Measurements from ENCODE around the gene PXN.
"Not testable (repeated sequence)": the region's sequence is repeated elsewhere in the genome, so short reads cannot be mapped to it uniquely, and the experiment has no call there.

Gene PXN

DNA sequence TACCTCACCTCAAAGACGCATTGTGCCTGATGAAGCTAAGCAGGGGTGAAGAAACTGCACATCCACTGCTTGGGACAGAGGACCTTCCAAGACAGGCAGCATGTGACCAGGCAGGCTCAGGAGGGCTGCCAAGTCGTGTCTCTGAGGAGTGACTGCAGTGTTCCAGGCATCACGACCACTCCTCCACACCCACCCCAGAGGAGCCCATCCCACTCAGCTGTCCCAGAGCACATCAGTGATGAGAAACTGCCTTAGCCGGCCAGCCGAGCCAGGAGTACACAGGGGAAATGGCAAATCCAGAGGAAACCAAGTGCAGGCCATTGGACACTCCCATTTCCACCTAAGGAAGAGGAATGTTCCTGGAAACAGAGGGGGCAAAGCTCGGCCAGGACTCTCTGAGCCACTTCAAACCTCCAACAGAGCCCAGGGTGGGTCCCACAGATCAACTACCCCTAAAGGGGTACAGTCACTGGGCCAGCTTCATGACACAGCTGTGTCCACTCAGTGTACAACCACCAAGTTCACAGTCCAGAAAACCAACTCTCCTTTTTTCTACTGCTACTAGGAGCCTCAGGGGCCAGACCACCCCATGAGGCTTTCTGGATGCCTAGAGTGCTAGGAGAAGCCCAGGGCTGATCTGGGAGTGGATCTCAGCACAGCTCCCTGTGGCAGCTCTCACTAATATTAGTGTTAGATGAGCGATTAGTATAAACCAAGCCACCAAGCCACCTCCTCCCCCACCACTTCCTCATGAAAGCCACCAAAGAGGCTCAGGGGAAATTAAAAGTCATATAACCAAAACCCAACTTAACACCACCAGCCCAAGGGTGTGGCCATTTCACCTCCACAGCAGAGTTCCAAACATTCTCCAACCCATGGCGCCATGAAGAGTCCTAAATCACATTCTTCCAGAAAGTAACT is 15.4 kb downstream of the PXN start:
- TF ChIP-seq, protein P1, sequence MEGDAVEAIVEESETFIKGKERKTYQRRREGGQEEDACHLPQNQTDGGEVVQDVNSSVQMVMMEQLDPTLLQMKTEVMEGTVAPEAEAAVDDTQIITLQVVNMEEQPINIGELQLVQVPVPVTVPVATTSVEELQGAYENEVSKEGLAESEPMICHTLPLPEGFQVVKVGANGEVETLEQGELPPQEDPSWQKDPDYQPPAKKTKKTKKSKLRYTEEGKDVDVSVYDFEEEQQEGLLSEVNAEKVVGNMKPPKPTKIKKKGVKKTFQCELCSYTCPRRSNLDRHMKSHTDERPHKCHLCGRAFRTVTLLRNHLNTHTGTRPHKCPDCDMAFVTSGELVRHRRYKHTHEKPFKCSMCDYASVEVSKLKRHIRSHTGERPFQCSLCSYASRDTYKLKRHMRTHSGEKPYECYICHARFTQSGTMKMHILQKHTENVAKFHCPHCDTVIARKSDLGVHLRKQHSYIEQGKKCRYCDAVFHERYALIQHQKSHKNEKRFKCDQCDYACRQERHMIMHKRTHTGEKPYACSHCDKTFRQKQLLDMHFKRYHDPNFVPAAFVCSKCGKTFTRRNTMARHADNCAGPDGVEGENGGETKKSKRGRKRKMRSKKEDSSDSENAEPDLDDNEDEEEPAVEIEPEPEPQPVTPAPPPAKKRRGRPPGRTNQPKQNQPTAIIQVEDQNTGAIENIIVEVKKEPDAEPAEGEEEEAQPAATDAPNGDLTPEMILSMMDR (conservative IDR thresholded peaks at IDR 0.05; ENCODE audit: low read depth): no peak
- CTCF ChIA-PET: interaction anchor here (0.6 to 0.9 kb wide), 2 partner anchors 21 to 1049 kb away, joined by 3 to 4 read pairs; no protein-coding TSS in a partner anchor
- POLR2A ChIA-PET (ENCODE audit: low non-redundant PET): no interaction called here
- no peak for DNase-seq (ENCODE audit: low spot score)
- peak overlapping the region; percentile 91 for H3K27ac ChIP-seq

DNA sequence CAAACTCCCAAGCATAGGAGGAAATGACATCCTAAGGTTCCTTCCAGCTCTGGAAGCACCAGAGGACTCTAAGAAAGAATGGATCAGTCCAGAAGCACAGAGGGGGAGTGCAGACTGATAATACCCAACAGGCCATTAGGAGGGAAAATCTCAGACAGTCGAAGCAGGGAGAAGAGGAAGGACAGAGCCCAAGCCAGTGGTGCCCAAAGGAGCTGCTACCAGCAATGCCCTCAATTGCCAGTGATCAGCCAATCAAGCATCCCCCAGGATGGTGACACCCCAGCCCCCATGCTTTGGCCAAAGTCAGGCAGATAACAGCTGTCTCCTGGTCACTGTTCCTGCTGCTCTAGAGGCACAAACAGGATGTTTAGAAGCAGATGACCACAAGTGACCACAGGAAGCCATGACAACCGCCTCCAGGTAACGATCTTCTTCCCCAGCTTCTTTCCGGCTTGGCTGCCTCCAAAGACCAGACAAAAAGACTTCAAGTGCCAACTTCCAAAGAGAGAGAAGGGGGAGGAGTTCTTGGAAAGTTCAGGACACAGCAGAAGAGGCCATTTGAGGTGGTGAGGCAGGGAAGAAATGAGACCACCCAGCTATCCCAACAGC is 16.2 kb downstream of the PXN start:
- ChIA-PET POLR2A (ENCODE audit: low non-redundant PET) (no interaction called here), CTCF (interaction anchor here (2.9 kb wide), 1 partner anchor 21 kb away, joined by 12 read pairs; no protein-coding TSS in a partner anchor)
- TF ChIP-seq, protein P1 (conservative IDR thresholded peaks at IDR 0.05; ENCODE audit: low read depth): no peak
- H3K27ac ChIP-seq: peak overlapping the region; percentile 91
- no peak for DNase-seq (ENCODE audit: low spot score)

DNA sequence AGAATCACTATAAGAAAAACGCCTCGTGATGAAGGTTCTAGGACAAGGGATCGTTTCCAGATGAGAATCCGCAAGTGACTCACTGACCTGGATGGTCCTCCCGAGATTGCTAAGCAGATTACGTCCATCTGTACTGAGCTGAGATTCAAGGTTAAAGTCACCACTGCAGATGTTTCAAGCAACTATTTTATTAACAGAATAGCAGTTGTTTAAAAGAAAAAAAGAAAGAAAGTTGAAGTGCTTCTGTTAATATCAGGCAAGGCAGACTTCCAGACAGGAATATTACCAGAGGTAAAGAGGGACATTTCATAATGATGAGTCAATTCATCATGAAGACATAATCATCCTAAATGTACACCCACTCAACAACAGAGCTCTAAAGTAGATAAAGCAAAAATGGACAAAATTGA is 17.9 kb downstream of the PXN start:
- no peak for DNase-seq (ENCODE audit: low spot score)
- H3K27ac ChIP-seq: peak overlapping the region; percentile 91
- ChIA-PET POLR2A (ENCODE audit: low non-redundant PET) (no interaction called here), CTCF (interaction anchor here (0.6 to 2.9 kb wide), 6 partner anchors 10 to 54 kb away, joined by 3 to 12 read pairs (median 4); partner anchors contain the start of gene PXN)
- TF ChIP-seq, protein P1 (conservative IDR thresholded peaks at IDR 0.05; ENCODE audit: low read depth): no peak

DNA sequence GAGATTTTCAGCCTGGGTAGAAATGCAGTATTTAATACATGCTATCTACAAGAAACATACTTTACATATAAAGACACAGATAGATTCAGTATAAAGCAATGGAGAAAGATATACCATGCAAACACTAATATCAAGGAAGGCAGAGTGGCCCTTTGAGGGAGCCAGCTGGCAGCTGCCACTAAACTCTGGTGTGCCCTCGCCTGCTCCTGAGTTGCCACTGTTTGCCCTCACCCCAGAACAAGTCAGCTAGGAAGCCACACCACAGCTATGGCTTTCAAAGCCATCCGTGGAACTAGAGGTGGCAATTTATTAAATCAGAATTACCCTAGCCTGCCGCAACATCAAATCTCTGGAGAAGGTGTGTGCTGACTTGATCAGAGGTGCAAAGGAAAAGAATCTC is 18.3 kb downstream of the PXN start:
- H3K27ac ChIP-seq: peak overlapping the region; percentile 91
- ChIA-PET POLR2A (ENCODE audit: low non-redundant PET) (no interaction called here), CTCF (interaction anchor here (0.6 to 2.9 kb wide), 4 partner anchors 9 to 19 kb away, joined by 3 to 12 read pairs (median 4); partner anchors contain the start of gene PXN)
- no peak for DNase-seq (ENCODE audit: low spot score)
- TF ChIP-seq, protein P1 (conservative IDR thresholded peaks at IDR 0.05; ENCODE audit: low read depth): no peak

DNA sequence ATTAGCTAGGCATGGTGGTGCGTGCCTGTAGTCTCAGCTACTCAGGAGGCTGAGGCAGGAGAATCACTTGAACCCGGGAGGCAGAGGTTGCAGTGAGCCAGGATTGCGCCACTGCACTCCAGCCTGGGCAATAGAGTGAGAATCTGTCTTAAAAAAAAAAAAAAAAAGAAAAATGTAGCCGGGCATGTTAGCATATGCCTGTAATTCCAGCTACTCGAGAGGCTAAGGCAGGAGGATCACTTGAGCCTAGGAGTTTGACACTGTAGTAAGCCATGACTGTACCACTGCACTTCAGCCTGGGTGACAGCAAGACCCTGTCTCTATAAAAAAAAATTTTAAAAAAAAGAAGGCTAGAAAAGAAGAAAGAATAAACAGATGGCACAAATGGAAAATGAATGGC is 18.8 kb downstream of the PXN start:
- POLR2A ChIA-PET (ENCODE audit: low non-redundant PET); DNase-seq (ENCODE audit: low spot score): not testable (repeated sequence)
- H3K27ac ChIP-seq: peak overlapping the region; percentile 91
- CTCF ChIA-PET: interaction anchor here (1.0 to 2.9 kb wide), 2 partner anchors 19 kb away, joined by 3 to 12 read pairs; partner anchors contain the start of gene PXN

DNA sequence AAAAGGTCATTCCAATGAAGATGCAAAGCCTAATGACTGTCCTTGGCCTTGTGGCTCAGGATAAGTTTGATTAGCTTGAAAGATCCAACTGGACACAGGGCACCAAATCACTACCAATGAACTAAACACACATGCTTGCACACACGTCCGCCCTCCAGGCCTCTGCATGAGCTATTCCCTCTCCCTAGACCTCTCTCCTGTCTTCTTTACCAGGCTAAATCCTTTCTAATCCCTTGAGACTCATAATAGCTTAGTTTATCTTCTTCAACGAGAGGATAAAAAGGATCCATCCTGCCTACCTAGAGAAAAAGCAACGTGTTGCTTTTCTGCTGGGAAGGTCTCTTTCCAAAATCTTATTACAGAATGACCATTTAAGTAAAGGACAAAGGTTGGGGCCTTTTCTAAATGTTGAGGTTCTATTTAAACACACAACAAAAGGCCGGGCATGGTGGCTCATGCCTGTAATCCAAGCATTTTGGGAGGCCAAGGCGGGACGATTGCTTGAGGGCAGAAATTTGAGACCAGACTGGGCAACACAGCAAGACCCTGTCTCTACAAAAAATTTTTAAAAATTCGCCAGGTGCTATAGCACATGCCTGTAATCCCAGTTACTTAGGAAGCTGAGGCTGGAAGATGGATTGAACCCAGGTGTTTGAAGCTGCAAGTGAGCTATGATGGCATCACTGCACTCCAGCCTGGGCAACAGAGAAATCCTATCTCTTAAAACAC is 22.4 kb downstream of the PXN start:
- TF ChIP-seq, protein P1 (conservative IDR thresholded peaks at IDR 0.05; ENCODE audit: low read depth): no peak
- no peak for DNase-seq (ENCODE audit: low spot score)
- ChIA-PET POLR2A (ENCODE audit: low non-redundant PET) (interaction anchor here (0.8 to 1.3 kb wide), 2 partner anchors 11 to 19 kb away, joined by 3 to 6 read pairs; no protein-coding TSS in a partner anchor), CTCF (interaction anchor here (0.9 to 2.9 kb wide), 4 partner anchors 14 to 19 kb away, joined by 3 to 13 read pairs (median 4); no protein-coding TSS in a partner anchor)
- H3K27ac ChIP-seq: peak overlapping the region; percentile 100

Data from RWPE1 (cell line).